G401.6 (cell line): Measurements from ENCODE around the gene SIX3.

Experiments used
- FAIRE-seq: peaks from 2 replicates; lab custom pipeline; 2012; peaks lifted over from hg19 to GRCh38; lab: Jason Lieb, UNC

Gene SIX3

DNA sequence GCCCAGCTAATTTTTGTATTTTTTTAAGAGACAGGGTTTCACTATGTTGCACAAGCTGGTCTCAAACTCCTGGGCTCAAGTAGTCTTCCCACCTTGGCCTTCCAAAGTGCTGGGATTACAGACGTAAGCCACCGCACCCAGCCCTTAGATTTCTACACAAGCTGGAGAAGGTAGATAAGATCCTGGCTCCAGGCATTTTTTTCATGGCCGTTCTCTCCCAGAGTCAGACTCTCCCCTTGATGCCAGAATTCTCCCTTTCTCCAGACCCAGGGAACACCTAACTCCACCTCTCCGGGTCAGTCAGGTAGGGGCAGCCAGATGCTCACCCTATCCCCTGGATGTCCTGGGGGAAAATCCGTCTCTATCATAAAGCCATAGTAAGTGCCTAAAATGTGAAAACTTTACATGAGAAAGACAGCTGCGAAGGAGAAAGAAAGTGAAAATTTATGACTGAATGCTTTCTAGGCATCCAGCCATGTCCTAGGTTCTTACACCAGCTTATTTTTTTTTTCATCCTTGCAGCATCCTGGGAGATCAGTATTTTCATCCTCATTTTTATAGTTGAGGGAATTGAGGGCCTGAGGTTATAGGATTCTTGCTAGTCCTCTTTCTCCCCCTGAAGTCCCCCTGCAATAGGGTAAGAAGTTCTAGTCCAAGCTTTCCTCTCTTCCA lies 16.3 kb downstream of the SIX3 start:
- FAIRE-seq, result no peak

GRCh38 chr2:44959855-44960254 lies 18.4 kb downstream of the SIX3 start:
- FAIRE-seq, result no peak

DNA sequence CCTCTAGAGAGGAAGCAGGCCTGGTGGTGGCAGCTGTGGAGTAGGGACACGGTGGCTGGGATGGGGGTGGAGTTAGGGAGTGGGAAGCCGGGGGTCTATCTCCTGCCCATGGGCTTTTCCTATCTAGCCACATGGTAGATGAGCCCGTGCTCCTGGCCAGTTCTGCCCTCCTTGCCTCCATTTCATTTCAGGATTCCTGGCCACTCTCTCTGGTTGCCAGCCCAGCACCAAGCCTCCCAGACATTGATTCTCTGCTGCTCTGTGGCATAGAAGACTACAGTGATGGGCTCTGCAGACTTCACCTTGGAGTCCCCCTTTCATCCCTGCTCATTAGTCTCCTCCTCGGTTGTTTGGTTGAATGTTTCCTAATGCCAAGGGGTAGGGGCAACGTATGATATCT lies 19.4 kb downstream of the SIX3 start:
- FAIRE-seq, result no peak

GRCh38 chr2:44962176-44962695 lies 20.7 kb downstream of the SIX3 start:
- no peak for FAIRE-seq

GRCh38 chr2:44964752-44965236 lies 23.3 kb downstream of the SIX3 start:
- no peak for FAIRE-seq

DNA sequence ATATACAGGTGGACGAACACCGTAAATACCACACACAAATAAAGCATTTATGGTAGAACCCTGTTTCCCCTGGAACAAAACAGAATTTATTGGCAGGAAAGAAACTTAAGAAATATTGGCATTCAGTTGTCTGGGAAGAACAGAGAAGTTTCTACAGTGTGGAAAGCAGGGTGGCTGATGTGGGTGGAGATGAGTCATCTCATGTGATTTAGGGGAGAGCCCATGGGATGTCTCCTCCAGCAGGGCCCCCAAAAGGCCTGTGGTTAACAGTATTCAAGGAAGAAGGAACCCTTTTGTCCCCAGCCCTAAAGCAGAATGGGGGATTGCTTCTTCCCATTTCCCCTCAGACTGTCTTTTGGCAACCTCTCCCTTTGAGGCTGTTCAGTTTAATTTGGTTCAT lies 24.2 kb downstream of the SIX3 start:
- FAIRE-seq, result no peak

DNA sequence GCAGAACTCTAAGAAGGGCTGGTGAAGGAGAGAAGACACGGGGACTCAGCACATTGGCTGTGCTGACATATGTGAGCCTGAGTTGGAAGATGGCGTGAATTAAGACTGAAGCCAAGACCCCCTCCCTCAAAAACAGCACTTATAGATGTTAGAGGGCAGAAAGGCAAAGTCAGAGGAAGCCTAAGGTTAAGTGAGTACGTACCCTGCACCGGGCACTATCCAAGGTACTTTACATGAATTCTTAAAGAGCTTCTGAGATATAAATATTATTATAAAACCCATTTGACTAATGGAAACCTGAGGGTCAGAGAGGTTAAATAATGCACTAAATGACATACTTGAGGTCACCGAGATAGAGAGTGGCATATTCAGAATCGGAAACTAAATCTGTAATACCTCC lies 25.6 kb downstream of the SIX3 start:
- FAIRE-seq, result no peak

DNA sequence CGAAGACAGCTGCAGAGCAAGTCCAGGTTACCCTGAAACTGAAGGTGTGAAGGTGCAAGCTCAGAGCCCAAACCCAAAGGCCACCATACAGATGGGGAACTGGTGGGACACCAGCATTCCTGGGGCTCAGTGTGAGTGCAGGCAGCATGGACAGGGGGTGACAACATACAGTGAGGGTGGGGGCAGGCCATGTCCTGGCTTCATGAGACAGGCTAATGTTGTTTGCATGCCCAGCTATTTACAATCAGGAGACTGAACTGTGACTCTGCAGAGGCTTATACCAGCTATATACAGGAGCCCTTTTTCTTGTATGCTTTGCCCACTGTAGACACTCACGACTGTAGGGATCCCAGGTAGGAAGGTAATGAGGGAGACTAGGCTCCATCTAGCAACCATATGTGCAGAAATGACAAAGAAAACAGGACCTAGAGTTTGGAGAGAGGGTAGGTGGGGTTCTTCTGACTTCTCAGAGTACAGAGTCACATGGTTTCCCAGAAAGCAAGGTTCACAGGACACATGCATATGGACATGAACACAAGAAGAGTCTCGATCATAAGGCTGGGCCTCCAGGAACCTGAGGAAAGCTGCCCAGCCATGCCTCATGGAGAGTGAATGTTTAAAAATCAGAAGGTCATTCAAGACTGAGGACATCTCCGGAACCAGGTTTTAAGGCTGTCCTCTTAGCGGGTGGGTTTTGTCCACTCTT lies 26.4 kb downstream of the SIX3 start:
- FAIRE-seq, result no peak

GRCh38 chr2:44969936-44970335 lies 28.4 kb downstream of the SIX3 start:
- no peak for FAIRE-seq

DNA sequence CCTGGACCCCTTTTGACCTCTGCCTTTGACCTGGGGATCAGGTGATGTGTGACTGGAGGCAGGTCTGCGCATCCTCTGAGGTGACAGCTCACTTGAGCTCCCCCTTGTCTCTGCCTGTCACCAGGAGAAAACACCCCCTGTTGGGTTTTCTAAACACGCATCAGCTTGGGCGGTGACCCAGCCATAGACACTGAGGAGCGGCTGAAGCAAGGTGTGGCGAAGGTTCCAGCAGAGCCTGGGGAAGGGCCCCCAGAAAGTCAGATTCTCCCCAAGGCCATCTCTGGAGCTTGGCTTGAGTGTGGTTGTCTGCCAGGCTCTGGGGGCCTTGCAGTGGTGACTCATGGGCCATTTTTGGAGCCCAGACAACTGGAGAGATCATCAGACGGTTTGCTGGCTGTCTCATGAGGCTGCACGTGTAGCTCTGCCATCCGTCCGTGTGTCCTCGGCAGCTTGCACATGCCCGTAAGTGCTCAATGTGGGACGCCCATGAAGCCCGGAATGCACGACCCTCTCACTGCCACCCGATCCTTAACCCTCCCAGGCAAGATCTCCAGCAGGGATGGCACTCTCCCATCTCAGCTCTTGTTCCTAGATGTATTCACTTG lies 29.4 kb downstream of the SIX3 start:
- FAIRE-seq, result no peak

DNA sequence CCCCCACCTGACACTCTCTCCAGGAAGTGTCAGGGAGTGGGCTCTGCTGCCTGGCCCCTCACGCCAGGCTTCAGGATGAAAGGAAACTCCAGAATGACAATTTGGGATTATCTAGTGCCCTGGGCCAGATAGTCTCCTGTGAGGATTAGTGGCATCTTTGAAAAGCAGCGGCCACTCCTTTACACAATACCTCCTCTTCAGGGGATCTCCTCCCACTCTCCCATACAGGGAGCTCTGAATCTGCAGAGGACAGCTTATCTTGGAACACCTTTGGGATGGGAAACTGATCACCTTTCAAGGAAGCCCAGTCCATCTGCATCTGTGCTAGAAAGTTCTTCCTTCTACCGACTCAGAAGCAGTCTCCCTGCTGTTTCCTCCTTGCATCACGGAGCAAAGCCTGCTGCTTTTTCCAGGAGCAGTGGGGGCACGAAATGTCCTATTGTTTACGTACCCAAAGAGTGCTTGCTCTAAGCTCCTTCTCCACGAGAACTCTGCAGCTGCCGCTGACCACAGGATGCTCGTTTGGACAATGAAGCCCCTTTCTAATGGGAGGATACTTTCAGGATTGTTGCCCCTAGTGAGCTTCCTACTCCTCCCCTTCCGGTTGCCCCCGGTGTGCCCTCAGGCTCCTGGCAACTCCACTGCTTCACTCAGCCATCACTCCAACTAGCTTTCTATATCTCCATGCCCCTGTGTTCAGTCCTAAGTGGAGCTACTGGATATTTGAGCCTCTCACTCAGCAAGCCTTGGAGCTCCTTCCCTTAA lies 31.5 kb downstream of the SIX3 start:
- no peak for FAIRE-seq

- no peak for FAIRE-seq
These were observed 32.7 kb downstream of the SIX3 start for GRCh38 chr2:44974064-44974715.

DNA sequence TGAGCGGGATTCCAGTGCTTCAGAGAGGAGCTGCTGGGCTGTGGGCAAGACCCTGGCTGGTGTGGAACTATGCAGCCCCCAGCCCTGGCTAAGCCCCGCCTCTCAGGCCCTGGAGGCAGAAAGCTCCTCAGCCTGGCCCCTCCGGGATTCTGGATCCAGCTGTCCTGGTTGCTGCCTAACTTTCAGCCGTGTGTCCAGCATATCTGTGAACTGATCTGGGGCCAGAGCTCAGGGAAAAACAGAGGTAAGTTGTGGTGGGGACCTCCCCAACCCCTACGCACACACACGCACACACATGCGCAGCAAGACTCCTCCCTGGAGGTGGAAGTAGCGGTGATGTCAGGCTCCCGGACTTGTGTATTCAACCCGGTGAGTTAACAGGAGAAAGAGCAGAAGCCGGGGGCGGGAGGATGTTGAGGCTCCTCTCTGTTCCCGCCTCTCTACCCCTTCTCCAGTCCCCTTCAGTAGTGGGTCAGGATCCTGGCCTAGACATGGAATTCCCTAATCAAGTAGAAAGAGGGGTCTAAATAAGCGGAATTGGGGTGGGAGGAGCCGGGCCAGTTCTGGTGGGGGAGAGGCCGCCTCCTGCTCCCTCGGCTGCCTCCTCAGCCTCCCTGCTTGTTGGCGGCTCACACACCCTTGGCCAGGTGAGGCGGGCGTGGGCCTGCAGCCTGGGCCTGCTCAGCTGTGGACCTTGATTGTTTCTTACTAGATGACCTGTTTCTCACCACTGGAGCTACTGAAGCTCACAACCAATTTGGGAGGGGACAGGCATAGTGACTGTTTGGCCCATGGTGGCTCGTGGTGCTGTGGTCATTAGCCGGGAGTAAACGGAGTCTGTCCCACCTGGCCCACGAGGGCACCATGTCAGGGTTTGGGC lies 34.3 kb downstream of the SIX3 start:
- no peak for FAIRE-seq

GRCh38 chr2:44979581-44979980 lies 38.1 kb downstream of the SIX3 start:
- FAIRE-seq, result no peak

GRCh38 chr2:44980751-44981713 lies 39.5 kb downstream of the SIX3 start:
- FAIRE-seq, result no peak

DNA sequence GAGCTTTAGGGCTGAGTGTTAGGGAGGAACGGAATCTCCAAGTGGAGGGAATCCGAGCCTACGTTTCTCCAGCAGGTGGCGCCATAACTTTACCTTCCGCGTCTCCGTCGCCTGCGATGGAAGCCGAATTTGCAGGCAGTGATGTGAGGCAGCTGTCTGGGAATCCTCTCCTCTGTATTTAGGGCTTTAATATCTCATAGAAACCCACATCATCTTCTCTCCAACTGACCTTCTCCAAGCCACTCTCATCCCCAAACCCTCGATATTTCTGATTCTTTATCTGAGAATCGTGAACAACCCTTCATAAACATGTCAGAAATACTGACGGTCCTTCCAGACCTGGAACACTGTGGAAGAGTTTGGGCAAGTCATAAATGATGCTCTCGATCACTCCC lies 40.2 kb downstream of the SIX3 start:
- peak; percentile 79 for FAIRE-seq

DNA sequence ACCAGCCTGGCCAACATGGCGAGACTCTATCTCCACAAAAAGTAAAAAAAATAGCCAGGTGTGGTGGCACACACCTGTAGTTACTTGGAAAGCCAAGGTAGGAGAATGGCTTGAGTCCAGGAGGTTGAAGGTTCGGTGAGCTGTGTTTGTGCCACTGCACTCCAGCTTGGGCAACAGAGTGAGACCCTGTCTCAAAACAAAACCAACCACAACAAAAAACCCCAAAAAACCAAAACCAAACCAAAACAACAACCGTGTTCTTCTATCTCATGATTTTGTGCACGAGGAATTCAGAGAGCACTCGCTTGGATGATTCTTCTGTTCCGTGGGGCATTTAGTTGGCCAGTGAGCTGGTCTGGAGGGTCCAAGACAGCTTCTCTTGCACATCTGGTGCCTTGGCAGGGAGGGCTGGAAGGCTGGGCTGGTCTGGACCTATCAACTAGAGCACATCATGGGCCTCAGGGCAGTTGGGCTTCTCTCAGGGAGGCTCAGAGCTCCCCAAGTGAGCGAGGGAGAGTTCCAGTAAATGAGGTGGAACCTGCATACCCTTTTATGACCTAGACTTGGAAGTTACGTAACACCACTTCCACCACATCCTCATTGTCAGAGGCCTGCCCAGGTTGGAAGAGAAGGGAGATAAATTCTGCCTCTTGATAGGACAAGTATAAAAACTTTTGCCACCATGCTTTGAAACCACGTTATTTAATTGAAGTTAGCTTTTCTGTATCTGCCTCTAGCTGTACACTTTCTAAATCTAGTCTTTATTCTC lies 42.5 kb downstream of the SIX3 start:
- no peak for FAIRE-seq

DNA sequence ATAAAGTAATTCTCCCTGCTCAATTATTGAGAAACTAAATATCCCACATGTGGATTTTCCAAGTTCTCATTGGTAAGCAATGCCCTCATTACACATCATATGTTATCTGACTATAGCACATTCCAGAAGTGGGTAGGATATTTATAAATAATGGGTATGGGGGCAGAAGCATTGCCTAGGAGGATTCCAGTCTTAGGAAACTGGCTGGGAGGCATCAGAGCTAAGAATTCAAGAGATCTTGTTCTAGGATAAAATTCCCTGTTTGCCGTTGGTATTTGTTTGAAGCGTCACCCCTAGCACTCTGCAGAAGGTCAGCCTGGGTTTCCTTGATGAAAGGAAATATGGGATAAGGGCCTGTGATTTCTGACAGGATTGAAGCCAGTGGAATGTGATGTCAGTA lies 47.7 kb downstream of the SIX3 start:
- FAIRE-seq, result no peak

DNA sequence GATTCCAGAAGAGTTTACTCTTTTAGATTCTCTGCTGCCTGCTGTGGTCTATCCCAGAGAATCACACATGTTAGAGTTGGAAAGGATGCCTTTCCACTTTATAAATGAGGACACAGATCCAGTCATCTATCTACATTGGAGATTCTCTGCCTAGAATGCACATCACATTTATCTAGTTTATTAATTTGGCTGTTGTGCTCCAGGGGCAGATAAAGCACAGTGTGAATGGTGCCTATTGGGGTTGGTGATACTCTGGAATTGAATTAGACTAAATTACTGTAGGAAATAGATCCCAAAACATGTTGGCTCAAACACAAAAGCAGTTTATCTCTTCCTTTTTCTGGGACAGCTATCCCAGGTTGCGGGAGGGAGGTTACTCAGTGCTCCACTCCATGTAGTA lies 52.9 kb downstream of the SIX3 start:
- FAIRE-seq, result no peak
